GM19452 (cell line): Measurements from ENCODE around the gene ZNF746.
"Not testable (repeated sequence)": the region's sequence is repeated elsewhere in the genome, so short reads cannot be mapped to it uniquely, and the experiment has no call there.

Experiments
- ATAC-seq: cut with Tn5 transposase; IDR thresholded peaks from one replicate; pipeline ENCODE4 v1.9.1; 2021; ENCODE audit not compliant: unreplicated experiment

The ZNF746 gene

GRCh38 chr7:149497467-149498261 lies at the start of gene ZNF746:
Gene ZNF746, minus strand, starts transcription at chr7:149497809. Its CDS starts 273 bp downstream, at chr7:149497536.
- peak; percentile 97 for ATAC-seq

DNA sequence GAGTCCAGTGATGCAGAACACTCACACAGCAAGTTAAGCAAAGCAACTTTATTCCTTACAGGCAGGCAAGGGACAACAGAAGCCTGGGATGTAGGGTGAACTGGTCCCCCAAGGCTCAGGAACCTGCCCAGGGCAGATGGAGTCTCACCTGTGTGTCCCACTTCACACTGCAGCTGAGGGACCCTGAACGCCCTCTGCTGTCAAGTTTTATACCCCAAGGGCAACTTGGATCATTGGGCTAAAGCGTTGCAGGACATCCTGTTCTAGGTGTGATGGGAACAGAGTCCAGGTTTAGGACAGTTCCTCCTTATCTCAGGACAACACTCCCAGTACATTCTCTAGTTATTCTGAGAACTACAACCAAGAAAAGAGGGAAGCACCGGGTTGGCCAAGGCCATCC lies 49.5 kb upstream of the ZNF746 start:
- no peak for ATAC-seq

GRCh38 chr7:149546331-149546730 lies 48.7 kb upstream of the ZNF746 start:
- no peak for ATAC-seq

DNA sequence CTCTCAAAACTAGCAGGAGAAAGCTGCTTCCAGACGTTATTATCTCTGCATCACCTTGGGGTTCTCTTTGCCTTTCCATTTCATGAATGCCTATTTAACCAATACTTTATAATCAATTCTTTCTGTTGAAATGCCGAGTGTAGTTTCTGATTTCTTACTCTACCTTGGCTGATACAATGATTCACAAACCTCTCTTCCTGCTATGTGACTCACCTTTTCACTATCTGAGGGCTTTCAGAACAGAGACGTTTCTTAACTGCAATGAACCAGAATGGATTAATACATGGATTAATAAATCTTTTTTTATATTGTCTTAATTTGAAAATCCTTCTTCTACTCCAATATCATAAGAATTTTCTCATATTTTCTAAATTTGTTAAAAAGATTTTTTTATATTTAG lies 46.4 kb upstream of the ZNF746 start:
- ATAC-seq = no peak

- no peak for ATAC-seq
Observed at GRCh38 chr7:149532654-149533053, 35.0 kb upstream of the ZNF746 start.

DNA sequence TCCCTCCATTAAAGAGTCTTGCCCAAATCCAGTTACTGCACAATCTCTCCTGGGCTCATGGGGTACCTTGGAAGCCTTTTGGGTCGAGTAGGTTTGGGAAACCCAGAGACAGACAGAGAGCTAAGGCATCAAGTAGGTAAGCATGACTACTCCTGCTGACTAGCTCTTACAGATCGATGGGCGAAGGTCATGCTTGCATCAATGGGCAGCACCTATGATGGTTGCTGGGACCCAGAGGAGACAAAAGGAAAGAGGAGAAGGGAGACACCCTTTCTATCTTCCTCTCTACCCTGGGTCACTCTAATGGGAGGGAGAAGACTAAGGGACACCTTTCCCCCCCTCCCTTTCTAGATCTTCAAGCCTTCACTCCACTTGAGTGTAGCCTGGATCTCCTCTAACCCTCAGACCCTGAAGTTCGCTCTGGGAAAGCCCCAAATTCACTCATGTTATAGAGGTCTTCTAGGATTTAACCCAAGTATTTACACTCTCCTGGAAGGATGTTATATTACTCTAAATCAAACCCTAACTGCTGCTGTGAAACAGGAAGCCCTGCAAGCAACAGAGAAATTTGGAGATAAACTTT lies 31.6 kb upstream of the ZNF746 start:
- no peak for ATAC-seq

- no peak for ATAC-seq
Observed at GRCh38 chr7:149527414-149527813, 29.8 kb upstream of the ZNF746 start.

- ATAC-seq = no peak
Observed at GRCh38 chr7:149525280-149525679, 27.7 kb upstream of the ZNF746 start.

- no peak for ATAC-seq
Observed at GRCh38 chr7:149524394-149524793, 26.8 kb upstream of the ZNF746 start.

DNA sequence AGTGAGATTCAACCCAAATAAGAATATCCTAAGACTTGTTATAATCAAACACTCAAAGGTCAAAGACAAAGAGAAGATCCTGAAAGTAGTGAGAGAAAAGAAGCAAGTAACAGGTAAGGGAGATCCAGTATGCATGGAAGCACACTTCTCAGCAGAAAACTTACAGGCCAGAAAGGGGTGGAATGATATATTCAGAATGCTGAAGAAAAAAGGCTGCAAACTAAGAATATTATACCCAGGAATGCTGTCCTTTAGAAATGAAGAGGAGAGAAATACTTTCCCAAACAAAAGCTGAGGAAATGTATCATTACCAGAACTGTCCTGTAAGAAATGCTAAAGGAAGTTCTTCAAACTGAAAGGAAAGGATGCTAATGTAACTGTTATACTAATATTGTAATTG lies 12.6 kb upstream of the ZNF746 start:
- no peak for ATAC-seq

- no peak for ATAC-seq
Observed at GRCh38 chr7:149509774-149510173, 12.2 kb upstream of the ZNF746 start.

DNA sequence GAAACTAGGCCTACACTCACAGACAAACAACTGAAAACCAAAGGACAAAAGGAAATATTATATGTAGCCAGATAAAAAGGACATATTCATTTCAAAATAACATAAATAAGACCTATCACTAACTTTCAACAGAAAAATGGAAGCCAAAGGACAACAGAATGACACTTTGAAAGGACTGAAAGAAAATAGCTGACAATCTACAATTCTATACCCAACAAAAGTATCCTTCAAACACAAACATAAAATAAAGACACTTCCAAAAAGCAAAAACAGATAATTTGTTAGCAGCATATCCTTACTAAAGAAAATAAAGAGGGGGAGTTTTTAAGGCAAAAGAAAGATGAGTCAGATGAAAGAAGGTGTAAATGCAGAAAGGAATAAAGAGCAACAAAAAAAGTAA lies 7.9 kb upstream of the ZNF746 start:
- ATAC-seq = no peak

DNA sequence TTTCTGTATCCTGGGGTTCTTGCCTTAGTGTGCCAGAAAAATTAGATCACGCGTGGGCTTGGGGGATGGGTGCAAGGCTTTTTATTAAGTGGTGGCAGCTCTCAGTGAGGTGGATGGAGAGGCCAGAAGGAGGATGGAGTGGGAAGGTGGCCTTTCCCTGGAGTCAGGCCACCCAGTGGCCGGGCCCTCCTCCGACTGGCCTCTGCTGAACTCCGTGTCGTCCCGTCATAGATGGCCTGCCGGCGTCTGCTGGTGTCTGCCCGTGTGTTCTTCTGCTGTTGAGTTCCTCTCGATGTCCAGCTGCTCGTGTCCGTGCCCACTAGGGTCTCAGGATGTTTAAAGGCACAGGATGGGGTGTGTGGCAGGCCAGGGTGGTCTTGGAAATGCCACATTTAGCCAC lies 4.0 kb upstream of the ZNF746 start:
- no peak for ATAC-seq

- no peak for ATAC-seq
Observed at GRCh38 chr7:149500910-149501309, 3.3 kb upstream of the ZNF746 start.

DNA sequence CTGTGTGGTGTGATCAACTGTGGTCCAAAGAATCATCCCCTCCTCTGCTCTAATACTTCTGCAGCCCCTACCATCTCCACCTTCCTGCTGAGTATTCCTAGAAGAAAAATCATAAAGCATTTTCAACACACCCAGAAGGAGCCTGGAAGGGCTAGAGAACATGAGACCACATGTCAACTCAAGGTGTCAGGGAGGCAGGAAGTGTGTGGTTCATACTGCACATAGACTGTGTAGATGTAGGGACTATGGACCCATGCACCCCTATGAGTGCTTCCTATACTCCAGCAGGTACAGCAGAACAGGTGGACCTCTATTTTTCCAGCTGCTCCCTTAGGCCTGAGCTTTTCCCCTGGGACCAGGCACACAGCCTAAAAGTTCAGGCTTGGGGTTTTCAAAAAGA lies 2.6 kb upstream of the ZNF746 start:
- ATAC-seq = no peak

DNA sequence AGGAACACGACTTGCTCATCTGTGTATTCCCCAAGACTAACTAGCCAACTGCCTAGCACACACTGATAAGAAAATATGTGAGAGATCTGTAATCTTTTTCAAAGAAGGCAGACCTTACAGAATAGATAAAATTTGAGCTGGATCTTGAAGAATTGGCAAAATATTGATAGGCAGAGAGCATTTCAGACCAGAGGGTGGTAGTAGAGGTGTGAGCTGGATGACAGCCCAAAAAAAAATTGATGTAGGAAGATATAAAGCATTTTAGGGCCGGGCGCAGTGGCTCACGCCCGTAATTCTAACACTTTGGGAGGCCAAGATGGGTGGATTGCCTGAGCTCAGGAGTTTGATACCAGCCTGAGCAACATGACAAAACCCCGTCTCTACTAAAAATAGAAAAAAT lies 1.2 kb upstream of the ZNF746 start:
- no peak for ATAC-seq

- ATAC-seq = peak; percentile 24
Observed at GRCh38 chr7:149496642-149497391, 792 bp downstream of the ZNF746 start.

- ATAC-seq = no peak
Observed at GRCh38 chr7:149495785-149496641, 1.6 kb downstream of the ZNF746 start.

- no peak for ATAC-seq
Observed at GRCh38 chr7:149494738-149495368, 2.8 kb downstream of the ZNF746 start.

DNA sequence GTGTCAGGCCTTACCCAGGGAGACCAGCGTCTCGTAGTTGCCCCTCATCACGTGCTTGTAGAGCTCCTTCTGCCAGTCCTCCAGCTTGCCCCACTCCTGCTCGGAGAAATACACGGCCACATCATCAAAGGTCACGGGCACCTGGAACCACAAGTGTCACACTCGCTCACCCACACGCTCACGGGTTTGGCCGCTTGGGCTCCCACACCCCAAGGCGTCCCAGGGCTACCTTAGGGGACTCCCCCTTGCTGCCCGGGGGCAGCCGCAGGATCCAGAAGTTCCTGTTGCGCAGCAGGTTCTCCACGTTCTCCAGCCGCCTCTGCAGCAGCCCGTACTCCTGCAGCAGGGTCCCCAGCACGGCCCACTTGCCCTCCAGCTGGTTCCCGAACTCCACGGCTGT lies 3.6 kb downstream of the ZNF746 start:
- ATAC-seq = not testable (repeated sequence)

DNA sequence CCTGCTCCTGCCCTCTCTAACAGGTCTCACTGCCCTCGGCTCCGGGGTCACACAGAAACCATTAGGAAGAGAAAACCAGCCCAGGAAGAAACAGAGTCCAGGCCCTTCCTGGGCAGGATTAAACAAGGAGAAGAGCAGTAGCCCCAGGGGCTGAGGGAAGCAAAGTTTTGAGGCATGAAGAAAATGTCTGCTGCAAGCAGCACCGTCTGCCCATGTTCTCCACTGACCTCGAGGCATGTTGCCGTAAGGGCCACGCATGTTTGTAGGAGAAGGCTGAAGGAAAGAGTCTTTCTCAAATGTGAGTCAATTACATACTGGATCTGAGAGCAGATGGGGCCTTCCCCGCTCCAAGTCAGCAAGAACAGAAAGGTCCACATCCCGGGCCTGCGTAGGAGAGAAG lies 4.2 kb downstream of the ZNF746 start:
- no peak for ATAC-seq
